Natural killer cell treated with Interleukin-12 subunit alpha and Interleukin-12 subunit beta and Interleukin-15 and Interleukin-18, amount 100 ng/mL, for 72 hours (primary cell): ENCODE results near the gene RBM39. TPM values are rescaled to one million over a fixed set of nuclear protein-coding genes. Genes with fewer than 3 reads are reported as not detected.
A peak's percentile ranks its signal among the peaks of the same experiment; 100 is the strongest.
"Not testable (repeated sequence)": the region's sequence is repeated elsewhere in the genome, so short reads cannot be mapped to it uniquely, and the experiment has no call there.

ENCODE experiments used
- ATAC-seq, 2 donors: fragments of 150-1000 bp; cut with Tn5 transposase in 1 of 2; sonication (Bioruptor Pico), chemical (Tn5 transposase) in 1 of 2; 2 replicates each; pipeline ENCODE4 v1.10.0; 2021
- DNase-seq: peaks from one replicate; pipeline ENCODE4 v3.0.0; 2022; ENCODE audit warnings: low spot score
- H3K27ac Mint-ChIP-seq, 2 donors: 1 replicate in 1 of 2; 2 replicates in 1 of 2; pipeline ENCODE4 v1.8.0; 2022; ENCODE audit warnings: mixed read lengths in 2 of 2, mild to moderate bottlenecking in 1 of 2, moderate library complexity in 1 of 2
- H3K27me3 Mint-ChIP-seq, 2 donors: 1 replicate in 1 of 2; 2 replicates in 1 of 2; pipeline ENCODE4 v1.8.0; 2022; ENCODE audit warnings: mixed read lengths in 2 of 2
- H3K36me3 Mint-ChIP-seq: one replicate; pipeline ENCODE4 v1.8.0; 2022; ENCODE audit warnings: mixed read lengths
- H3K4me1 Mint-ChIP-seq, 2 donors: 1 replicate in 1 of 2; 2 replicates in 1 of 2; pipeline ENCODE4 v1.8.0; 2022; ENCODE audit warnings: low read depth in 2 of 2, mixed read lengths in 2 of 2, mild to moderate bottlenecking in 1 of 2
- H3K4me3 Mint-ChIP-seq: one replicate; pipeline ENCODE4 v1.8.0; 2022; ENCODE audit warnings: mixed read lengths
- H3K9me3 Mint-ChIP-seq: 2 replicates; pipeline ENCODE4 v1.8.0; 2022; ENCODE audit warnings: mixed read lengths
- total RNA-seq, 2 donors: library from RNA; stranded (reverse); gene quantifications; one replicate each; pipeline ENCODE4 v1.2.3, GENCODE V29; 2022

The RBM39 gene
- 100 to 1,000 TPM; 404 to 438 TPM for total RNA-seq

DNA sequence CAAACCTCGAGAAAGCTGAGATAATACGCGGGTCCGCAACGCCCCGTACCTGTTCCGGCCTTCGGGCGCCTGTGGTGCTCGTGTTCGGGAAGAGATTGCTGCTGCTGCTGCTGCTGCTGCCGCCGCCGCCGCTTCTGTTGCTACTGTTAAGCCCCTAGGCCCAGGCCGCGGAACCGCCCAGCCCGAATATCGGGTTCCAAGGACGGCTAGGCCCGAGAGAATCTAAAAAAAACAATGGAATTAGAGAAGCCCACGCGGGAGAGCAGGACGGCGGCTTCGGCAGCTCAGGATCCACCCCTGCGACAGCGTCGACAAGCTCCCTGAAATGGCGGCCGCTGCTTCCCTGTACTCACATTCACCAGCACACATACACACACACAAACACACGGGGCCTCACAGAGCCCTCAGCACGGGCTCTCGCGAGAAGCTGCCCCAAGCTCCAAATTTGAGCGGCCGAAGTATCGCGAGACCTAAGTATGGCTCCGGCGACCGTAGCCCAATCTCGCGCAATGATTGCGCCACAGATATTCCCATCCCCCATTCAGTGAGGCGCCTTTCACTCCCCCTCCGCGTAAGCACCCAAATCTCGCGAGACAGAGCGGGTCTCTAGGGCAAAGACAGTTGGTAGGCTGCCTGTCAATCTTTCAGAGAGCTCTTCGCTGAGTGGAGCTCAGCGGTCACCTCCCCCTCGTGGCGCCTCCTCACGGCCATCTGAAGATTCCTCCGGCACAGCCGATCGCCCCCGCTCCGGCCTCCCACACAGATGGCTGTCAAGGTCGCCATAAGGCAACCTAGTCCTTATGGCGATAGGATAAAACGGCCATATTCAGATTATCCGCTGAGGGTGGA, at the start of gene RBM39:
Gene RBM39 (minus strand): TSS at position 369 of the 849 bp plus-strand sequence. CDS start 1,386 bp downstream, outside the sequence.
- peaks cover 44 to 50% of the 10 kb centered on the region in 2 donors for H3K4me1 Mint-ChIP-seq
- H3K9me3 Mint-ChIP-seq = no peaks in the 10 kb centered on the region
- ATAC-seq = peak; percentile 94 to 96

DNA sequence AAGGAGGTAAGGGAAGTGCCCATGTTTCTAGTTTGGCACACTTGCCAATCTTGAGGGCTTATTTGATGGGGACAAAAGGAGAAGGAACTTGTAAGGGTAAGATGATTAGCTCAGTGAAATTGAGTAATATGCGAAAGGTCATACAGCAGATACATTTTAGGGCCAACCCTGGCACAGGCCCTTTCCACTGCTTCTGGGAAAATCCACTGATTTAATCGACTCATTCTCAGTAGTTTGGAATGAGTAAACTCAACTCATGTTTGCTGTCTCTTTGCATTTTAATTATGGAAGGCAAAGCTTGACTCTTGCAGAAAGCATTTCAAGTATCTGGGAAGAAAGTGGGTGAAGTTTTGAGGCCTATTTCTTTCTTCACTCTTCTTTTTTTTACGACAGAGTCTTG, 49.8 kb upstream of the RBM39 start:
- no peaks in the 10 kb centered on the region for H3K36me3 Mint-ChIP-seq
- H3K27me3 Mint-ChIP-seq = no peaks in the 10 kb centered on the region
- no peak for ATAC-seq
- H3K4me3 Mint-ChIP-seq = no peak overlapping the region
- H3K9me3 Mint-ChIP-seq = no peaks in the 10 kb centered on the region
- no peak for DNase-seq
- peaks cover 12 to 15% of the 10 kb centered on the region in 2 donors for H3K4me1 Mint-ChIP-seq
- H3K27ac Mint-ChIP-seq = peak overlapping the region in 1 of 2 donors; percentile 0

More for the DNA sequence above, at the start of gene RBM39:
- DNase-seq = peak; percentile 100
- Mint-ChIP-seq H3K27me3 (no peaks in the 10 kb centered on the region), H3K27ac (peak within 1 kb of the TSS; percentile 93 to 99), H3K36me3 (peaks cover 34% of the 10 kb centered on the region), H3K4me3 (peak within 1 kb of the TSS; percentile 93)

DNA sequence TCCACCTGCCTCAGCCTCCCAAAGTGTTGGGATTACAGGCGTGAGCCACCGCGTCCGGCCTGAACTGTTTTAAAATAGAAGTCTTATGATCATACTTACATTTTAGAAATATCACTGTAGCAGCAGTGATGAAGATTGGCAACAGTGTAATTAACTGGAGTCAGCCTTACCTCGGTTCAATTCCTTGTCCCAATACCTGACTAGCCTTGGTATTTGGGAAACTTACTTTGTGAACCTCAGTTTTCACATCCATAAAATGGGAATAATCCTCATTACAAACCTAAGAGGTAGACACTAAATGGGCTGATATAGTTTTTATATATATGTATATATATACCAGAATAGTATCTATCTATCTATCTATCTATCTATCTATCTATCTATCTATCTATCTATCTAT, 49.0 kb upstream of the RBM39 start:
- Mint-ChIP-seq H3K27ac (no peak overlapping the region), H3K9me3 (no peaks in the 10 kb centered on the region), H3K4me3 (no peak overlapping the region), H3K4me1 (peaks cover 14 to 15% of the 10 kb centered on the region in 2 donors), H3K36me3 (no peaks in the 10 kb centered on the region), H3K27me3 (no peaks in the 10 kb centered on the region)
- DNase-seq (no peak), ATAC-seq (no peak)

DNA sequence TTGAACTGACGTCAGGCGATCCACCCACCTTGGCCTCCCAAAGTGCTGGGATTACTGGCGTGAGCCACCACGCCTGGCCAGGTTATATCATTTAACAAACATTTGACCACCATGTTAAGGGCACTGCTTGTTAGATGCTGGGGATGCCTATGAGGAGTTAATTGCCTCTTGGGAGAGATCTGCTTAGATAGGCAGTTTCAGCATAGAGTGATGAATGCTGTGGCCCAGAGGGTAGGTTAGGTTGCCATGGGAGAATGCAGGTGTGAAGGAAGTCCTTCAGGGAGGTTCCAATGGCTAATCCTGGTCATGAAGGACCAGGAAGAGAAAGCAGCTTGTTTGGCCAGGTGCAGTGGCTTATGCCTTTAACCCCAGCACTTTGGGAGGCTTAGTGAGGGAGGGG, 46.7 kb upstream of the RBM39 start:
- Mint-ChIP-seq H3K4me1 (peaks cover 11 to 14% of the 10 kb centered on the region in 2 donors), H3K27me3 (no peaks in the 10 kb centered on the region), H3K27ac (no peak overlapping the region), H3K4me3 (no peak overlapping the region), H3K36me3 (no peaks in the 10 kb centered on the region), H3K9me3 (no peaks in the 10 kb centered on the region)
- ATAC-seq (no peak), DNase-seq (no peak)

DNA sequence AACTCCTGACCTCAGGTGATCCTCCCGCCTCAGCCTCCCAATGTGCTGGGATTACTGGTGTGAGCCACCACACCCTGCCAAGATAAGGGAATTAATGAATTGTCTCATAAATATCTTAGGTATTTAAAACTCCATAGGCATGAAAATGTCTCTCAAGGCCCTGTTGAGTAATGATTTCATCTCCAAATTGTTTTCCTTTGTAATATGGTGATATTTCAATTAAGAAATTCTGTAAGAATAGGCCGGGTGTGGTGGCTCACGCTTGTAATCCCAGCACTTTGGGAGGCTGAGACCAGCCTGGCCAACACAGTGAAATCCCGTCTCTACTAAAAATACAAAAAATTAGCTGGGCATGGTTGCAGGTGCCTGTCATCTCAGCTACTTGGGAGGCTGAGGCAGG, 43.5 kb upstream of the RBM39 start:
- ATAC-seq, H3K36me3 Mint-ChIP-seq, H3K9me3 Mint-ChIP-seq, DNase-seq, H3K27me3 Mint-ChIP-seq, H3K4me3 Mint-ChIP-seq, H3K27ac Mint-ChIP-seq: not testable (repeated sequence)
- peaks cover 0 to 17% of the 10 kb centered on the region in 2 donors for H3K4me1 Mint-ChIP-seq

DNA sequence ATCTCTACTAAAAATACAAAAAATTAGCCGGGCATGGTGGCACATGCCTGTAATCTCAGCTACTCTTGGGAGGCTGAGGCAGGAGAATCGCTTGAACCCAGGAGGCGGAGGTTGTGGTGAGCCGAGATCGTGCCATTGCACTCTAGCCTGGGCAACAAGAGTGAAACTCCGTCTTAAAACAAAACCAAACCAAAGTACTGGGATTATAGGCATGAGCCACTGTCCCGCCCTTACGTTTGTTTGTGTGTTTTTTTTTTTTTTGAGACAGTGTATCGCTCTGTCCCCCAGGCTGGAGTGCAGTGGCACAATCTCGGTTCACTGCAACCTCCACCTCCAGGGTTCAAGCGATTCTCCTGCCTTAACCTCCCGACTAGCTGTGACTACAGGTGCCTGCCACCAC, 41.8 kb upstream of the RBM39 start:
- ATAC-seq = peak in 1 of 2 donors; percentile 70
- peaks cover 0 to 17% of the 10 kb centered on the region in 2 donors for H3K4me1 Mint-ChIP-seq
- H3K27me3 Mint-ChIP-seq = not testable (repeated sequence)

DNA sequence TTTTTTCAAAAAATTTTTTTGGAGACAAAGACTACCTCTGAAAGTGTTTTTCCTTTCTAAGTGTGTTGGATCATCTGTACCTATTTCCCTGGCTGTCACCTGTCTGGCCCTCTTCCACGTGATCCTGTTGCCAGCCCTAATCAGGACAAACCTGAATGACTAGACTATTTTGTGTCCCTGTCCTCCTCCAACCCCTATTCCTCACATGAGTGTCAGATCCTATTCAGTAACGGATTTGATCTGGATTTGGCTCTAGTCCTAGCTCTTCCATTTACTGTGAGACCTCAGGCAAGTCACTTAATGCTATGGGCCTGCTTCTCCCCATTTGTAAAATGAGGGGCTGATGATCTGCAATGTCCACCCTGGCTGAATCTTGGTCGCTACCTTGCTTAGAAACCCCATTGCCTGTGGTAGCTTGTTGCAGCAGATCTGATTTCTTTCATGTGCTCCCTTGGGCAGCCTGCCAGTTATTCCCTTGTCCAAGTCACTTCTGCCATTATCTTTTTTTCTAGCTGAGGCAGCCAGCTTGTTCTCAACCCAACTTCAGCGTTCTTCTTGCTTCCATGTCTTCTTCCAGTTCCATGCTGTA, 34.5 kb upstream of the RBM39 start:
- Mint-ChIP-seq H3K27ac (peak overlapping the region; percentile 19 to 39), H3K36me3 (peaks cover 15% of the 10 kb centered on the region), H3K27me3 (no peaks in the 10 kb centered on the region), H3K4me1 (peaks cover 35 to 41% of the 10 kb centered on the region in 2 donors), H3K9me3 (no peaks in the 10 kb centered on the region), H3K4me3 (no peak overlapping the region)
- DNase-seq (no peak), ATAC-seq (no peak)

More for the DNA sequence above, 41.8 kb upstream of the RBM39 start:
- not testable (repeated sequence) for H3K27ac Mint-ChIP-seq, H3K36me3 Mint-ChIP-seq, DNase-seq, H3K9me3 Mint-ChIP-seq, H3K4me3 Mint-ChIP-seq

DNA sequence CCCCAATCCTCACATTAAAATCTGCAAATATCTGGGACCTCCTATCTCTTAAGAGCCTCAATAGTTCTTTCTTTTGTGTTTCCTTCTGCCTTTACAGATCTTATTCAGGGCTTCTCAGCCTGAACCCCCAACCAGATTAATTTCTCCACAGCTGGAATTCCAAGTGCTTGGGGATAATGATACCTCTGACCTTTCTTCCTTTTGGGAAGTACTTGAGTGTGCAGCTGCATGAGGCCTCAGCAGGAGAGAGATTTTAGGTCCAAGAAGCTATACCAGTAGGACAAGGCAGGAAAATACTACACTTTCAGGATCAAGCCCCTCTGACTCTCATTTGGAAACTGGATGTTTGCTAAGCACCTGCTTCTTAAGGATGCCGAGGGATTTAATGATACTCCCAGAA, 32.3 kb upstream of the RBM39 start:
- Mint-ChIP-seq H3K27me3 (no peaks in the 10 kb centered on the region), H3K36me3 (peaks cover 22% of the 10 kb centered on the region), H3K27ac (peak overlapping the region; percentile 90 to 92), H3K4me3 (peak overlapping the region; percentile 90), H3K4me1 (peaks cover 42 to 50% of the 10 kb centered on the region in 2 donors), H3K9me3 (no peaks in the 10 kb centered on the region)
- ATAC-seq (no peak), DNase-seq (no peak)

DNA sequence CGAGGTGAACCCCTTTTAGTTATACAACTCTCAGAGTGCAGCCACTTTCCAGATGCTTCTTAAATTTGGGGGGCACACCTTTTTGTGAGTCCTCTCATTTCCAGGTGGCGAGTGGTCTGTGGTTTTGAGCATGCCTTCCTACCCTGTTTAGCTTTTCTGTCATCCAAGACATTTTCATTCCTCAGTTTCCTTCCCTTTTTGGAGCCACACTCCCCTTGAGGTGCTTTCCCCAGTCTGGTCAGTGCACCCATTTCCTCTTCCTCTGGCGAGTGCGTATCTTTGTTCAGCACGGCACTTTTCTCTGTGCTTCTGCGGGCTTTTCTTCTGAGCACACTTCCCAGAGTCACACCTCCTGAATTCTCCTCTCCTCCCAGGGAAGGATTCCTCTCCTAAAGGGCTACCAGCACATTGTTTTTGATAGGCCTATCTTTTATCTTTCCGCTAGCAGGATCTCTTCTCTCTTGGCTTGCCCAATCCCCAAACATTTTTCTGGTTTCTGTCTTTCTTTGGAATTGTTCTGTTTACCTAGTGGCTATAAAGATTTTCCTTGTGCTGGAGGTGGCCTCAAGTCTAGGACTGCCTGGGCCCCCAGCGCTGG, 31.2 kb upstream of the RBM39 start:
- Mint-ChIP-seq H3K27me3 (no peaks in the 10 kb centered on the region), H3K27ac (peak overlapping the region; percentile 90 to 92), H3K9me3 (no peaks in the 10 kb centered on the region), H3K36me3 (peaks cover 22% of the 10 kb centered on the region), H3K4me3 (peak overlapping the region; percentile 90), H3K4me1 (peaks cover 50 to 61% of the 10 kb centered on the region in 2 donors)
- ATAC-seq (no peak), DNase-seq (no peak)

DNA sequence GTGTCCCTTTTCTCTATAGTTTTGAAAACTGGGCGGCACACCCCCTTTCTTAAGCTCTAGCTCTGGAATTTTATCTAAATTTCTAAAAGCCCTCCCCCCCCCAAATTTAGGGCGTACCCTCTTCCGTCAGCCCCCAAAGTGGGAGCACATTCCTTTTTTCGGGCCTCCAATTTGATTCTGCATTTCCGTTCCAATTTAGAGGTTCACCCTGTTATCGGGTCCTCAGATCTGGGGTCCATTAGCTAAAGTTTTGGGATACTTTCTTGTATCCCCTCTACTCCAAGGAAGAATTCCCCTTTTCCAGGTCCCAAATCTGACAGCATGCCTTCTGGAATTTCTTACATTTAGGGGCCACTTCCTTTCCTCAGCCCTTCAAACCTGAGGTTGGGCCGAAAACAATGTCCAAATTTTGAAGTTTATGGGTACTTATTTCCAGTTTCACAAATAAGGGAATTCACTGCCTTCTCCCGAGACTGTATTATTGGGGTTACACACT, 30.6 kb upstream of the RBM39 start:
- H3K36me3 Mint-ChIP-seq = peaks cover 22% of the 10 kb centered on the region

DNA sequence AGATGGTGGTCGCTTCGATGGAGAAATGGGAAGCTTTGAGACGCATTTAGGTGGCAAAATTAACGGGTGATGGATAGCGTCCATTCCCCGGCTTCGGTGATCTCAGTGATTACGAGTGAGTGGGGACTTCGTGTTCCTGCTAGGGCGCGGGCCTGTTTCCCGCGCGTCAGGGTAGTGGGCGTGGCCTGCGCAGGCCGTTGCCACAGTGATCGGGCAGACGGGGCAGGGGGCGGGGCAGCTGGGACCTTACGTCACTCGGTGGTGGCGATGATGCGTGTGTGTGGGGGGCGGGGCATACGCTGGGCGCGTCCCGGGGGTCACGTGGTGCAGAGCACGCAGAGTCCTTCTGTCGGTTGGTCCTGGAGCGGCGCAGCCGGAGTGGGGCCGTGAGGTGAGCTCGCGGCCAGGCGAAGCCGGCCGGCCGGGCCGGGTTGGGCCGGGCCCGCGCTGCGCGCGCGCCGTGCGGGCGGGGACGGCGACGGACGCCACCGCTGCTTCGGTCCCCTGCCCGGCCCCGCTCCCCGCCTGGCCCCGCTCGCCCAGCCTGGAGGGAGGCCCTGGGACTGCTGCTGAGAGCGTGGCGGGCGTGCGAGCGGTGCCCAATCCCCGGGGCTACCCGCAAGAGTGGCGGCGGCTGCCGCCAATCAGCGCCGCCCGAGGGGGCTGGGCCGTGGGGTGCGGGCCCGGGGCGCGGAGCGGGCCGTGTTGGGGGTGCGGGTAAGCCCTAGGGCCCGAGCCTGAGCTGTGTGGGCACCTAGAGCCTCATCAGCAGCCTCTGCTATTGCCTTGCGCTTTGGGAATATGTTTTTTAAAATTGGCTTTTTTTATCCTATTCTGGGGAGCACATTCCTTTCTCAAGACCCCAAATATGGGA, 29.9 kb upstream of the RBM39 start, which contains the start of gene PHF20:
Gene PHF20 (plus strand): TSS at position 327 of the 874 bp plus-strand sequence. CDS start 29,508 bp downstream, outside the sequence.
- Mint-ChIP-seq H3K9me3 (no peaks in the 10 kb centered on the region), H3K4me3 (peak within 1 kb of the TSS; percentile 90), H3K27ac (peak within 1 kb of the TSS; percentile 90 to 92), H3K36me3 (peaks cover 22% of the 10 kb centered on the region), H3K27me3 (no peaks in the 10 kb centered on the region), H3K4me1 (peaks cover 51 to 62% of the 10 kb centered on the region in 2 donors)
- DNase-seq (peak; percentile 99), ATAC-seq (peak; percentile 94 to 96)

More for the DNA sequence above, 30.6 kb upstream of the RBM39 start:
- DNase-seq = no peak
- H3K4me1 Mint-ChIP-seq = peaks cover 56 to 68% of the 10 kb centered on the region in 2 donors
- no peaks in the 10 kb centered on the region for H3K27me3 Mint-ChIP-seq
- H3K27ac Mint-ChIP-seq = peak overlapping the region; percentile 90 to 92
- ATAC-seq = no peak
- no peaks in the 10 kb centered on the region for H3K9me3 Mint-ChIP-seq
- peak overlapping the region; percentile 90 for H3K4me3 Mint-ChIP-seq

DNA sequence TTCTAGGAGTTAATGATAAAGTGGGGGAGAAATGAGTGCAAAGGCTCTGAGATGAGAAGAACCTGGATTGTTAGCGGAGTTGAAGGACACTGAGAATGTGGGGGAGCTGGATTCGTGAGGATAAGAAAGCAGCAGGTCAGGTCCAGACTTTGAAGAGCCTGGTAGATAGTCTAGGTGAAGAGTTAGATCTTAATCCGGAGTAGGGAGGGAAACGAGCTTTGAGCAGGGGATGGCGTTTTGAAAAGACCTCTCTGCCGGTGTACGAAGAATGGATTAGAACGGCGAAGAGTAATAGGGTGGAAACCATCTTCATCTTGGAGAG, 29.3 kb upstream of the RBM39 start:
- Mint-ChIP-seq H3K27ac (peak overlapping the region; percentile 85 to 89), H3K4me1 (peaks cover 46 to 56% of the 10 kb centered on the region in 2 donors), H3K36me3 (peaks cover 22% of the 10 kb centered on the region), H3K27me3 (no peaks in the 10 kb centered on the region), H3K9me3 (no peaks in the 10 kb centered on the region), H3K4me3 (peak overlapping the region; percentile 73)
- DNase-seq (no peak), ATAC-seq (no peak)
